Neural progenitor cell (in vitro differentiated cells): ENCODE data around the gene AK4. TPM values are rescaled to one million over a fixed set of nuclear protein-coding genes. Genes with fewer than 3 reads are reported as not detected.

Source experiments
- DNase-seq: peaks from one replicate; pipeline ENCODE4 v3.0.0-alpha.2; 2016; ENCODE audit warnings: low spot score
- H2AFZ ChIP-seq: fragments of 200-600 bp; sonication (generic); replicated peaks from 2 replicates; pipeline ENCODE4 v1.6.1; 2016; ENCODE audit warnings: antibody characterized with exemption
- H3F3A ChIP-seq: fragments of 200-600 bp; sonication (generic); 2 replicates; pipeline ENCODE4 v1.6.1; 2016; ENCODE audit warnings: antibody characterized with exemption, low read depth
- H3K27ac ChIP-seq: fragments of 200-600 bp; sonication (generic); 2 replicates; pipeline ENCODE4 v1.5.1; 2016; ENCODE audit warnings: mild to moderate bottlenecking
- H3K27me3 ChIP-seq: fragments of 200-600 bp; sonication (generic); 2 replicates; pipeline ENCODE4 v1.6.1; 2016; ENCODE audit warnings: mild to moderate bottlenecking, moderate library complexity
- H3K36me3 ChIP-seq: fragments of 200-600 bp; sonication (generic); 2 replicates; pipeline ENCODE4 v1.5.1; 2016
- H3K4me1 ChIP-seq: fragments of 200-600 bp; sonication (generic); 2 replicates; pipeline ENCODE4 v1.6.1; 2016; ENCODE audit warnings: mixed run types
- H3K4me2 ChIP-seq: fragments of 200-600 bp; sonication (generic); 2 replicates; pipeline ENCODE4 v1.6.1; 2016
- H3K4me3 ChIP-seq: fragments of 200-600 bp; sonication (generic); 2 replicates; pipeline ENCODE4 v1.5.1; 2016
- H3K79me2 ChIP-seq: fragments of 200-600 bp; sonication (generic); 2 replicates; pipeline ENCODE4 v1.6.1; 2016; ENCODE audit warnings: low read depth
- H3K9ac ChIP-seq: fragments of 200-600 bp; sonication (generic); 2 replicates; pipeline ENCODE4 v1.6.1; 2016
- H3K9me3 ChIP-seq: fragments of 200-600 bp; sonication (generic); 2 replicates; pipeline ENCODE4 v1.5.1; 2016; ENCODE audit warnings: low read depth
- H4K20me1 ChIP-seq: fragments of 200-600 bp; sonication (generic); 2 replicates; pipeline ENCODE4 v1.6.1; 2016; ENCODE audit warnings: low read depth
- H3K27ac Mint-ChIP-seq: 3 replicates; pipeline ENCODE4 v1.8.0; 2021; ENCODE audit warnings: mixed read lengths
- H3K27me3 Mint-ChIP-seq: 2 replicates; pipeline ENCODE4 v1.8.0; 2022; ENCODE audit warnings: low read depth, mild to moderate bottlenecking, inconsistent platforms, moderate library complexity, mixed read lengths; ENCODE audit not compliant: insufficient read depth
- H3K36me3 Mint-ChIP-seq: 3 replicates; pipeline ENCODE4 v1.8.0; 2021; ENCODE audit warnings: mixed read lengths
- H3K4me1 Mint-ChIP-seq: 3 replicates; pipeline ENCODE4 v1.8.0; 2021; ENCODE audit warnings: mixed read lengths
- H3K4me3 Mint-ChIP-seq: 3 replicates; pipeline ENCODE4 v1.8.0; 2021; ENCODE audit warnings: mild to moderate bottlenecking, moderate library complexity, mixed read lengths
- H3K9me3 Mint-ChIP-seq: 3 replicates; pipeline ENCODE4 v1.8.0; 2020; ENCODE audit warnings: mixed read lengths
- EZH2 ChIP-seq: fragments of 200-600 bp; sonication (generic); IDR thresholded peaks from 2 replicates; pipeline ENCODE4 v1.6.1; 2017; ENCODE audit warnings: antibody characterized with exemption, mild to moderate bottlenecking, moderate library complexity
- EZH2phosphoT487 ChIP-seq: fragments of 200-600 bp; sonication (generic); IDR thresholded peaks from 2 replicates; pipeline ENCODE4 v1.6.1; 2017; ENCODE audit warnings: antibody characterized with exemption
- total RNA-seq: library from RNA; depleted of rRNA; stranded (reverse); fragments of >200 nt; gene quantifications from 2 replicates; pipeline ENCODE4 v1.2.3, GENCODE V29; 2015; ENCODE audit warnings: low replicate concordance
- TF ChIP-seq, protein P1 (sequence below): fragments of 200-600 bp; sonication (generic); IDR thresholded peaks from 2 replicates; pipeline ENCODE4 v1.5.1; 2017; ENCODE audit warnings: antibody characterized with exemption, mild to moderate bottlenecking

Gene AK4
- total RNA-seq, 1 donor from 2014 or later, result 31.5 TPM

GRCh38 chr1:65208563-65208973 lies 60.6 kb downstream of the AK4 start:
- Mint-ChIP-seq H3K4me3 (no peak overlapping the region), H3K36me3 (no peaks in the 10 kb centered on the region), H3K9me3 (no peaks in the 10 kb centered on the region), H3K27ac (no peak overlapping the region), H3K27me3 (peaks cover 2% of the 10 kb centered on the region), H3K4me1 (peaks cover 18% of the 10 kb centered on the region)
- Histone ChIP-seq H3K4me2 (no peak overlapping the region), H3K4me1 (peaks cover 7% of the 10 kb centered on the region), H3K36me3 (no peaks in the 10 kb centered on the region), H3K79me2 (no peaks in the 10 kb centered on the region), H2AFZ (no peak overlapping the region), H3K27me3 (no peaks in the 10 kb centered on the region), H3K4me3 (no peak overlapping the region), H3F3A (no peaks in the 10 kb centered on the region), H3K27ac (no peak overlapping the region), H3K9ac (no peak overlapping the region), H3K9me3 (no peaks in the 10 kb centered on the region), H4K20me1 (no peaks in the 10 kb centered on the region)
- TF ChIP-seq, protein P1, sequence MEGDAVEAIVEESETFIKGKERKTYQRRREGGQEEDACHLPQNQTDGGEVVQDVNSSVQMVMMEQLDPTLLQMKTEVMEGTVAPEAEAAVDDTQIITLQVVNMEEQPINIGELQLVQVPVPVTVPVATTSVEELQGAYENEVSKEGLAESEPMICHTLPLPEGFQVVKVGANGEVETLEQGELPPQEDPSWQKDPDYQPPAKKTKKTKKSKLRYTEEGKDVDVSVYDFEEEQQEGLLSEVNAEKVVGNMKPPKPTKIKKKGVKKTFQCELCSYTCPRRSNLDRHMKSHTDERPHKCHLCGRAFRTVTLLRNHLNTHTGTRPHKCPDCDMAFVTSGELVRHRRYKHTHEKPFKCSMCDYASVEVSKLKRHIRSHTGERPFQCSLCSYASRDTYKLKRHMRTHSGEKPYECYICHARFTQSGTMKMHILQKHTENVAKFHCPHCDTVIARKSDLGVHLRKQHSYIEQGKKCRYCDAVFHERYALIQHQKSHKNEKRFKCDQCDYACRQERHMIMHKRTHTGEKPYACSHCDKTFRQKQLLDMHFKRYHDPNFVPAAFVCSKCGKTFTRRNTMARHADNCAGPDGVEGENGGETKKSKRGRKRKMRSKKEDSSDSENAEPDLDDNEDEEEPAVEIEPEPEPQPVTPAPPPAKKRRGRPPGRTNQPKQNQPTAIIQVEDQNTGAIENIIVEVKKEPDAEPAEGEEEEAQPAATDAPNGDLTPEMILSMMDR, result no peak
- TF ChIP-seq EZH2, result no peak
- TF ChIP-seq EZH2phosphoT487, result no peak
- no peak for DNase-seq

GRCh38 chr1:65209005-65209885 lies 61.2 kb downstream of the AK4 start:
- no peak overlapping the region for H3K27ac Mint-ChIP-seq
- H3K36me3 ChIP-seq, result no peaks in the 10 kb centered on the region
- no peak overlapping the region for H3K4me2 ChIP-seq
- H4K20me1 ChIP-seq, result no peaks in the 10 kb centered on the region
- no peak for TF ChIP-seq EZH2phosphoT487
- TF ChIP-seq, protein P1, result peak; percentile 65
- H3K27me3 Mint-ChIP-seq, result peaks cover 2% of the 10 kb centered on the region
- DNase-seq, result peak; percentile 27
- H3K9me3 Mint-ChIP-seq, result no peaks in the 10 kb centered on the region
- no peaks in the 10 kb centered on the region for H3K36me3 Mint-ChIP-seq
- H3K4me3 ChIP-seq, result no peak overlapping the region
- no peaks in the 10 kb centered on the region for H3K9me3 ChIP-seq
- H3K79me2 ChIP-seq, result no peaks in the 10 kb centered on the region
- H3K4me1 Mint-ChIP-seq, result peaks cover 20% of the 10 kb centered on the region
- H3K4me3 Mint-ChIP-seq, result no peak overlapping the region
- no peaks in the 10 kb centered on the region for H3K27me3 ChIP-seq
- H3K27ac ChIP-seq, result no peak overlapping the region
- H3K9ac ChIP-seq, result no peak overlapping the region
- no peak overlapping the region for H2AFZ ChIP-seq
- H3F3A ChIP-seq, result no peaks in the 10 kb centered on the region
- H3K4me1 ChIP-seq, result peaks cover 8% of the 10 kb centered on the region

DNA sequence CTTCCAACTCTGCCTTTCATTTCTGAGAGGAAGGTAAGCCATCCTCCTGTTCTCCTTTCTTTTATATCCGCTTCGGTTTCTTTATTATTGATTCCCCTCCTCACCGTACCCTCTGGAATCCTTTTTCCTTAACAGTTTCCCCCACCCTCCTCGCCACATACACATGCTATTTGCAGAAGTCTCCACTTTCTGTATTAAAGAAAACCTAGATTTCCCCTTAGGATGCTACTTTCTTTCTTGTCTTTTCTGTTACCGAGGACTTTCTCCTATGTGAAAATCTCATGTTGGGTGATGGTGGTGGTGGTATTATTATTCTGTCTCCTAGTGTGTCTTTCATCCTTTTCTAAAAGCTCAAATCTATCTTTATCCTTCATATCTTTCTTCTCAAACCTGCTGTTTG lies 62.3 kb downstream of the AK4 start:
- peaks cover 20% of the 10 kb centered on the region for H3K4me1 Mint-ChIP-seq
- Histone ChIP-seq H3K27me3 (no peaks in the 10 kb centered on the region), H4K20me1 (no peaks in the 10 kb centered on the region), H3K4me2 (no peak overlapping the region), H3K4me1 (peaks cover 8% of the 10 kb centered on the region), H3K36me3 (no peaks in the 10 kb centered on the region), H3K4me3 (no peak overlapping the region), H3K27ac (no peak overlapping the region), H3K9ac (no peak overlapping the region), H2AFZ (no peak overlapping the region), H3F3A (no peaks in the 10 kb centered on the region), H3K79me2 (no peaks in the 10 kb centered on the region), H3K9me3 (no peaks in the 10 kb centered on the region)
- H3K4me3 Mint-ChIP-seq, result no peak overlapping the region
- DNase-seq, result no peak
- TF ChIP-seq EZH2 (no peak), EZH2phosphoT487 (no peak)
- TF ChIP-seq, protein P1, result no peak
- H3K27ac Mint-ChIP-seq, result no peak overlapping the region
- H3K9me3 Mint-ChIP-seq, result no peaks in the 10 kb centered on the region
- H3K27me3 Mint-ChIP-seq, result peaks cover 2% of the 10 kb centered on the region
- no peaks in the 10 kb centered on the region for H3K36me3 Mint-ChIP-seq
